Endothelial cell of umbilical vein (primary cell): ENCODE measurements around the gene FAM78A. TPM values are rescaled to one million over a fixed set of nuclear protein-coding genes. Genes with fewer than 3 reads are reported as not detected.

Experiments used
- BruUV-seq: library from RNA; stranded (reverse); fragments of 400-500 nt; replicated peaks from 2 replicates; lab custom pipeline; 2021; lab: Mats Ljungman, UMichigan
- CTCF ChIA-PET: fragments of 300-600, 350-600 bp; sonication (Branson Sonifier 250); formaldehyde crosslinking; loops from one replicate; lab custom pipeline; 2021; ENCODE audit warnings: antibody characterized with exemption, inconsistent platforms; lab: Charles Lee
- POLR2A ChIA-PET: fragments of 300-600, 350-600 bp; sonication (Branson Sonifier 250); formaldehyde crosslinking; loops from one replicate; lab custom pipeline; 2021; ENCODE audit warnings: antibody characterized with exemption, inconsistent platforms; lab: Charles Lee
- DNase-seq: peaks from one replicate; pipeline ENCODE4 v3.0.0-alpha.2; 2011; ENCODE audit warnings: low read depth, low spot score
- FAIRE-seq: peaks from 2 replicates; lab custom pipeline; 2011; peaks lifted over from hg19 to GRCh38; lab: Jason Lieb, UNC
- H2AFZ ChIP-seq: 2 replicates; pipeline ENCODE4 v1.6.0; 2012; ENCODE audit warnings: low read depth, low read length, control low read depth, inconsistent platforms
- H3K27ac ChIP-seq: 2 replicates; pipeline ENCODE4 v1.5.1; 2011; ENCODE audit warnings: low read depth, mild to moderate bottlenecking, control low read depth, low read length, moderate library complexity; ENCODE audit not compliant: insufficient read depth
- H3K27me3 ChIP-seq, 2 experiments: 2 replicates each; pipeline versions ENCODE4 v1.6.0 to v1.6.1; 2011; ENCODE audit warnings: low read length in 2 of 2, mixed read lengths in 1 of 2; ENCODE audit not compliant: control insufficient read depth in 2 of 2, insufficient read depth in 2 of 2
- H3K36me3 ChIP-seq, 2 experiments: 2 replicates in 1 of 2; 3 replicates in 1 of 2; pipeline ENCODE4 v1.5.1; 2011; ENCODE audit warnings: low read length in 2 of 2, mild to moderate bottlenecking in 1 of 2, moderate library complexity in 1 of 2; ENCODE audit not compliant: control insufficient read depth in 2 of 2, insufficient read depth in 2 of 2; ENCODE audit errors: extremely low read depth in 1 of 2
- H3K4me1 ChIP-seq: 3 replicates; pipeline ENCODE4 v1.5.1; 2011; ENCODE audit warnings: mild to moderate bottlenecking, low read length; ENCODE audit not compliant: control insufficient read depth, insufficient read depth; ENCODE audit errors: extremely low read depth
- H3K4me2 ChIP-seq: 2 replicates; pipeline ENCODE4 v1.6.1; 2011; ENCODE audit warnings: low read length, control low read depth, mixed read lengths; ENCODE audit not compliant: insufficient read depth
- H3K4me3 ChIP-seq, 3 experiments: fragments of 200-600 bp in 1 of 3; sonication (generic), shearing (Covaris generic) in 1 of 3; replicated peaks in 1 of 3; 2 replicates each; pipeline ENCODE4 v1.5.1; 2011 to 2016; ENCODE audit warnings: control low read depth in 3 of 3, low read length in 3 of 3, mild to moderate bottlenecking in 2 of 3, inconsistent platforms in 1 of 3, low read depth in 1 of 3, moderate library complexity in 1 of 3; ENCODE audit not compliant: insufficient read depth in 1 of 3
- H3K79me2 ChIP-seq: 2 replicates; pipeline ENCODE4 v1.6.0; 2012; ENCODE audit warnings: low read length, inconsistent platforms; ENCODE audit not compliant: control insufficient read depth, insufficient read depth
- H3K9ac ChIP-seq: replicated peaks from 2 replicates; pipeline ENCODE3; 2011; ENCODE audit warnings: low read length, control low read depth; ENCODE audit not compliant: insufficient read depth; ENCODE audit errors: extremely low read depth
- H3K9me1 ChIP-seq: replicated peaks from 3 replicates; pipeline ENCODE4 v1.6.0; 2011; ENCODE audit warnings: mild to moderate bottlenecking, low read length; ENCODE audit not compliant: control insufficient read depth, insufficient read depth; ENCODE audit errors: extremely low read depth
- H3K9me3 ChIP-seq: replicated peaks from 2 replicates; pipeline ENCODE4 v1.5.1; 2012; ENCODE audit warnings: low read length, inconsistent platforms; ENCODE audit not compliant: control insufficient read depth, insufficient read depth
- H4K20me1 ChIP-seq: replicated peaks from 2 replicates; pipeline ENCODE3; 2011; ENCODE audit warnings: mild to moderate bottlenecking, low read length; ENCODE audit not compliant: control insufficient read depth, insufficient read depth; ENCODE audit errors: extremely low read depth
- EZH2 ChIP-seq: IDR thresholded peaks from 2 replicates; pipeline ENCODE4 v1.6.1; 2012; ENCODE audit warnings: borderline replicate concordance, low read depth, mild to moderate bottlenecking, moderate library complexity, low read length, inconsistent platforms; ENCODE audit not compliant: severe bottlenecking
- FOS ChIP-seq: IDR thresholded peaks from 2 replicates; pipeline ENCODE4 v1.6.1; 2011; ENCODE audit warnings: mild to moderate bottlenecking, low read length, moderate library complexity, borderline replicate concordance; ENCODE audit not compliant: insufficient read depth
- GATA2 ChIP-seq: IDR thresholded peaks from 2 replicates; pipeline ENCODE4 v1.7.0; 2011; ENCODE audit warnings: low read depth, mild to moderate bottlenecking, moderate library complexity, mixed read lengths, low read length; ENCODE audit not compliant: insufficient read length, insufficient read depth
- JUN ChIP-seq: IDR thresholded peaks from 2 replicates; pipeline ENCODE4 v1.6.1; 2011; ENCODE audit warnings: borderline replicate concordance, low read depth; ENCODE audit not compliant: insufficient read length, insufficient read depth
- MYC ChIP-seq: IDR thresholded peaks from one replicate; pipeline ENCODE4 v1.6.1; 2011; ENCODE audit warnings: mild to moderate bottlenecking, low read depth, low read length
- POLR2A ChIP-seq: IDR thresholded peaks from 2 replicates; pipeline ENCODE4 v1.6.1; 2012; ENCODE audit warnings: low read depth, mild to moderate bottlenecking, control low read depth, low read length
- POLR2AphosphoS5 ChIP-seq: IDR thresholded peaks from 2 replicates; pipeline ENCODE4 v1.6.1; 2012; ENCODE audit warnings: low read depth, mild to moderate bottlenecking, control low read depth, low read length, moderate library complexity; ENCODE audit not compliant: insufficient read depth
- dilution Hi-C: fragments of 300-500 bp; cut with MboI; formaldehyde crosslinking; loops from one replicate; pipeline ENCODE4 v1.15.0; 2019; ENCODE audit warnings: low sequenced_read_pairs; ENCODE audit not compliant: extremely low pct_ligation_motif_present
- intact Hi-C: fragments of 100-400 bp; cut with micrococcal nuclease; formaldehyde crosslinking; loops from one replicate; pipeline ENCODE4 v1.10.0; 2022
- polyA plus RNA-seq, 4 experiments: library from polyadenylated mRNA; depleted of rRNA in 3 of 4; stranded (reverse) in 3 of 4; unstranded in 1 of 4; fragments of >200 nt; gene quantifications; 2 replicates each; pipeline versions ENCODE4 v1.2.1 to v1.2.3, GENCODE V29; 2011 to 2012; ENCODE audit warnings: missing spikeins in 1 of 4
- total RNA-seq: library from RNA; stranded (reverse); gene quantifications from 2 replicates; pipeline ENCODE4 v1.2.3, GENCODE V29; 2021
- TF ChIP-seq, protein P1 (sequence below), 2 donors: IDR thresholded peaks; 1 replicate in 1 of 2; 2 replicates in 1 of 2; pipeline ENCODE4 v1.5.1; 2011; ENCODE audit warnings: low read length in 2 of 2, mild to moderate bottlenecking in 2 of 2, moderate library complexity in 2 of 2, control low read depth in 1 of 2, inconsistent platforms in 1 of 2, low read depth in 1 of 2; ENCODE audit not compliant: insufficient read depth in 1 of 2; ENCODE audit errors: extremely low read depth in 1 of 2
- TF ChIP-seq, protein P2 (sequence below): IDR thresholded peaks from 2 replicates; pipeline ENCODE4 v1.6.1; 2011; ENCODE audit not compliant: insufficient read depth, insufficient read length

FAM78A gene
- total and polyA plus RNA-seq, 2 donors (not counting 3 experiments of a cell fraction or from before 2014, with no cell fraction given) = 34.0 to 37.4 TPM

DNA sequence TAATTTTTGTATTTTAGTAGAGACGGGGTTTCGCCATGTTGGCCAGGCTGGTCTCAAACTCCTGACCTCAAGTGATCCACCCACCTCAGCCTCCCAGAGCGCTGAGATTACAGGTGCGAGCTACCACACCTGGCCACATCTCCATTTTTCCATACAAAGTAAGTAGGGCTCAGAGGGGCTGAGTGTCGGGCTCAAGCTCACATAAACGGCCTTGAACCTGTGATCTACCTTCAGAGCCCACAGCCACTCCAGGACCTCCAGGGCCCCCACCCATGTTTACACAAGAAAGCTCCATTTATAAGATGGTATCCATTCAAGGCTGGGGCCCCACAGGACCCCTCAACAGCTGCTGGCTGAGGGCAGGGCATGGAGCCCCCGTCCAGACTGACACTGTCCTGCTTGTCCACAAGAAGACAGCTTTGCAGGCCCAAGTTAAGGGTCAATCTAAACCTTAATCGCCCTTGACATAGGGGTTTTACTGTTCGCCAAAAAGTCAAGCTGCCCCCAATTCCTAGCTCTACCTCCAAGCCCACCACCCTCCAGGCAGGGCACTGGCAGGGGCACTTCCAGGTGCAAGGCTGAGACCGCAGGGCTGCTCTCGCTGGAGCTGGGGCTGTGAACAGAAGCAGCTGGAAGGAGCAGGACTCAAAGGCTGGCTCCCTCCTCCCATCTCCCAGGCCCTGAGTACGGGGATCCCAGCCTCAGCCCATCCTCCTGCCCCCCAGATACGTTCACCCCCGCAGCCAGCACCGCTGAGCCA lies 18.9 kb downstream of the FAM78A start:
- Histone ChIP-seq H3K9ac (no peak overlapping the region), H3K27ac (no peak overlapping the region), H3K4me3 (no peak overlapping the region), H3K4me2 (no peak overlapping the region), H3K27me3 (no peaks in the 10 kb centered on the region), H4K20me1 (no peaks in the 10 kb centered on the region), H2AFZ (no peak overlapping the region), H3K79me2 (no peaks in the 10 kb centered on the region), H3K9me3 (no peaks in the 10 kb centered on the region), H3K4me1 (peaks cover 7% of the 10 kb centered on the region), H3K9me1 (no peaks in the 10 kb centered on the region), H3K36me3 (peaks cover 0 to 33% of the 10 kb centered on the region in 2 experiments)
- intact Hi-C loops (loop anchor here (5.0 kb wide), 1 partner anchor 40 kb away; no protein-coding TSS in a partner anchor), dilution Hi-C loops (no loop called here)
- POLR2A ChIA-PET = no interaction called here
- CTCF ChIA-PET = interaction anchor here (0.6 to 2.3 kb wide), 7 partner anchors 8 to 80 kb away, joined by 3 to 10 read pairs (median 4); no protein-coding TSS in a partner anchor
- no peak for TF ChIP-seq POLR2A
- TF ChIP-seq GATA2 = no peak
- no peak for TF ChIP-seq FOS
- TF ChIP-seq EZH2 = no peak
- no peak for TF ChIP-seq POLR2AphosphoS5
- TF ChIP-seq MYC = no peak
- TF ChIP-seq, protein P1, sequence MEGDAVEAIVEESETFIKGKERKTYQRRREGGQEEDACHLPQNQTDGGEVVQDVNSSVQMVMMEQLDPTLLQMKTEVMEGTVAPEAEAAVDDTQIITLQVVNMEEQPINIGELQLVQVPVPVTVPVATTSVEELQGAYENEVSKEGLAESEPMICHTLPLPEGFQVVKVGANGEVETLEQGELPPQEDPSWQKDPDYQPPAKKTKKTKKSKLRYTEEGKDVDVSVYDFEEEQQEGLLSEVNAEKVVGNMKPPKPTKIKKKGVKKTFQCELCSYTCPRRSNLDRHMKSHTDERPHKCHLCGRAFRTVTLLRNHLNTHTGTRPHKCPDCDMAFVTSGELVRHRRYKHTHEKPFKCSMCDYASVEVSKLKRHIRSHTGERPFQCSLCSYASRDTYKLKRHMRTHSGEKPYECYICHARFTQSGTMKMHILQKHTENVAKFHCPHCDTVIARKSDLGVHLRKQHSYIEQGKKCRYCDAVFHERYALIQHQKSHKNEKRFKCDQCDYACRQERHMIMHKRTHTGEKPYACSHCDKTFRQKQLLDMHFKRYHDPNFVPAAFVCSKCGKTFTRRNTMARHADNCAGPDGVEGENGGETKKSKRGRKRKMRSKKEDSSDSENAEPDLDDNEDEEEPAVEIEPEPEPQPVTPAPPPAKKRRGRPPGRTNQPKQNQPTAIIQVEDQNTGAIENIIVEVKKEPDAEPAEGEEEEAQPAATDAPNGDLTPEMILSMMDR (IDR thresholded peaks at IDR 0.05; ENCODE audit: extremely low read depth in 1 of 2, insufficient read depth in 1 of 2, low read depth in 1 of 2, low read length in 2 of 2) = no peak
- TF ChIP-seq, protein P2, sequence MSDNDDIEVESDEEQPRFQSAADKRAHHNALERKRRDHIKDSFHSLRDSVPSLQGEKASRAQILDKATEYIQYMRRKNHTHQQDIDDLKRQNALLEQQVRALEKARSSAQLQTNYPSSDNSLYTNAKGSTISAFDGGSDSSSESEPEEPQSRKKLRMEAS = no peak
- no peak for TF ChIP-seq JUN
- BruUV-seq = no TSS peak
- DNase-seq = no peak
- FAIRE-seq = no peak
